Mammary epithelial cell (primary cell): ENCODE measurements around the gene ATP10A.

Experiments used
- CTCF ChIP-seq, 2 donors: IDR thresholded peaks in 1 of 2; conservative IDR thresholded peaks in 1 of 2; 2 replicates each; pipeline ENCODE4 v1.5.1; 2011 to 2012; ENCODE audit warnings: inconsistent platforms in 2 of 2, low read length in 2 of 2, mild to moderate bottlenecking in 2 of 2, control low read depth in 1 of 2, low read depth in 1 of 2; ENCODE audit not compliant: insufficient read depth in 1 of 2; ENCODE audit errors: extremely low read depth in 1 of 2
- EZH2 ChIP-seq: IDR thresholded peaks from 2 replicates; pipeline ENCODE4 v1.6.1; 2012; ENCODE audit warnings: low read length, inconsistent platforms, borderline replicate concordance

- TF ChIP-seq CTCF (conservative IDR thresholded peaks at IDR 0.05 in 1 of 2, IDR thresholded peaks at IDR 0.05 in 1 of 2; ENCODE audit: extremely low read depth in 1 of 2, insufficient read depth in 1 of 2, low read depth in 1 of 2, low read length in 2 of 2) (no peak), EZH2 (no peak)
These were observed 68.1 kb downstream of the ATP10A start for GRCh38 chr15:25795061-25795460.
